PC-3 (cell line): Measurements from ENCODE around the gene LYZL1. TPM values are rescaled to one million over a fixed set of nuclear protein-coding genes. Genes with fewer than 3 reads are reported as not detected.
"Not testable (repeated sequence)": the region's sequence is repeated elsewhere in the genome, so short reads cannot be mapped to it uniquely, and the experiment has no call there.

Source experiments
- ATAC-seq: fragments of 200-7000 bp; cut with Tn5 transposase; 2 replicates; pipeline ENCODE4 v1.9.1; 2020; ENCODE audit warnings: mild to moderate bottlenecking, moderate library complexity
- BruUV-seq: library from RNA; stranded (reverse); fragments of 400-500 nt; replicated peaks from 2 replicates; lab custom pipeline; 2021; lab: Mats Ljungman, UMichigan
- CTCF ChIA-PET: fragments of 300-600 bp; sonication (Branson Sonifier 250); formaldehyde crosslinking; loops from one replicate; lab custom pipeline; 2022; ENCODE audit warnings: antibody characterized with exemption; lab: Charles Lee
- POLR2A ChIA-PET: fragments of 300-600 bp; sonication (Branson Sonifier 250); formaldehyde crosslinking; loops from one replicate; lab custom pipeline; 2022; ENCODE audit warnings: antibody characterized with exemption; ENCODE audit not compliant: unreplicated experiment; lab: Charles Lee
- DNase-seq: peaks from one replicate; pipeline ENCODE4 v3.0.0-alpha.2; 2015
- H2AFZ ChIP-seq: fragments of 300-600 bp; sonication (generic); 2 replicates; pipeline ENCODE4 v1.6.0; 2016; ENCODE audit warnings: antibody characterized with exemption, low read length
- H3F3A ChIP-seq: fragments of 300-600 bp; sonication (generic); one replicate; pipeline ENCODE4 v1.6.0; 2017; ENCODE audit warnings: antibody characterized with exemption, low read length, control low read depth, mild to moderate bottlenecking; ENCODE audit not compliant: unreplicated experiment
- H3K27ac ChIP-seq: fragments of 300-600 bp; sonication (generic); 2 replicates; pipeline ENCODE4 v1.5.1; 2016; ENCODE audit warnings: mild to moderate bottlenecking, low read length
- H3K27me3 ChIP-seq: fragments of 300-600 bp; sonication (generic); 2 replicates; pipeline ENCODE4 v1.6.1; 2016; ENCODE audit warnings: low read length, mixed read lengths
- H3K36me3 ChIP-seq: fragments of 300-600 bp; sonication (generic); 2 replicates; pipeline ENCODE4 v1.6.1; 2016; ENCODE audit warnings: low read depth, mixed run types, low read length, mixed read lengths
- H3K4me1 ChIP-seq: fragments of 300-600 bp; sonication (generic); 2 replicates; pipeline ENCODE4 v1.5.1; 2016; ENCODE audit warnings: low read length; ENCODE audit not compliant: insufficient read depth
- H3K4me2 ChIP-seq: fragments of 300-600 bp; sonication (generic); 2 replicates; pipeline ENCODE4 v1.6.0; 2016; ENCODE audit warnings: low read length
- H3K4me3 ChIP-seq: fragments of 300-600 bp; sonication (generic); 2 replicates; pipeline ENCODE4 v1.5.1; 2016; ENCODE audit warnings: mild to moderate bottlenecking, low read length, mixed read lengths
- H3K79me2 ChIP-seq: fragments of 300-600 bp; sonication (generic); 2 replicates; pipeline ENCODE4 v1.6.1; 2017; ENCODE audit warnings: low read length, mixed read lengths
- H3K9ac ChIP-seq: fragments of 300-600 bp; sonication (generic); 2 replicates; pipeline ENCODE4 v1.6.0; 2016; ENCODE audit warnings: mild to moderate bottlenecking, low read length
- H3K9me2 ChIP-seq: fragments of 300-600 bp; sonication (generic); replicated peaks from 2 replicates; pipeline ENCODE4 v1.6.1; 2016; ENCODE audit warnings: mixed run types, low read length, mixed read lengths
- H3K9me3 ChIP-seq: fragments of 300-600 bp; sonication (generic); 2 replicates; pipeline ENCODE4 v1.6.1; 2016; ENCODE audit warnings: low read length, mixed read lengths
- H4K20me1 ChIP-seq: fragments of 300-600 bp; sonication (generic); 2 replicates; pipeline ENCODE4 v1.6.1; 2016; ENCODE audit warnings: low read length, mixed read lengths
- CTCF ChIP-seq: fragments of 300-600 bp; sonication (generic); conservative IDR thresholded peaks from 2 replicates; pipeline ENCODE4 v1.5.1; 2017; ENCODE audit warnings: antibody characterized with exemption, low read depth, mild to moderate bottlenecking, low read length
- EZH2 ChIP-seq: fragments of 300-600 bp; sonication (generic); IDR thresholded peaks from one replicate; pipeline ENCODE4 v1.6.1; 2017; ENCODE audit warnings: antibody characterized with exemption, mild to moderate bottlenecking, low read length; ENCODE audit not compliant: unreplicated experiment
- EZH2phosphoT487 ChIP-seq: fragments of 300-600 bp; sonication (generic); IDR thresholded peaks from 2 replicates; pipeline ENCODE4 v1.6.1; 2018; ENCODE audit warnings: mild to moderate bottlenecking, antibody characterized with exemption, low read length, borderline replicate concordance
- intact Hi-C: fragments of 100-400 bp; cut with micrococcal nuclease; formaldehyde crosslinking; loops from 2 replicates; pipeline ENCODE4 v1.9.0; 2023
- total RNA-seq: library from RNA; depleted of rRNA; stranded (reverse); fragments of >200 nt; gene quantifications from 2 replicates; pipeline ENCODE4 v1.2.3, GENCODE V29; 2014

LYZL1 gene
- total RNA-seq, 1 experiment from 2014 or later = not detected

DNA sequence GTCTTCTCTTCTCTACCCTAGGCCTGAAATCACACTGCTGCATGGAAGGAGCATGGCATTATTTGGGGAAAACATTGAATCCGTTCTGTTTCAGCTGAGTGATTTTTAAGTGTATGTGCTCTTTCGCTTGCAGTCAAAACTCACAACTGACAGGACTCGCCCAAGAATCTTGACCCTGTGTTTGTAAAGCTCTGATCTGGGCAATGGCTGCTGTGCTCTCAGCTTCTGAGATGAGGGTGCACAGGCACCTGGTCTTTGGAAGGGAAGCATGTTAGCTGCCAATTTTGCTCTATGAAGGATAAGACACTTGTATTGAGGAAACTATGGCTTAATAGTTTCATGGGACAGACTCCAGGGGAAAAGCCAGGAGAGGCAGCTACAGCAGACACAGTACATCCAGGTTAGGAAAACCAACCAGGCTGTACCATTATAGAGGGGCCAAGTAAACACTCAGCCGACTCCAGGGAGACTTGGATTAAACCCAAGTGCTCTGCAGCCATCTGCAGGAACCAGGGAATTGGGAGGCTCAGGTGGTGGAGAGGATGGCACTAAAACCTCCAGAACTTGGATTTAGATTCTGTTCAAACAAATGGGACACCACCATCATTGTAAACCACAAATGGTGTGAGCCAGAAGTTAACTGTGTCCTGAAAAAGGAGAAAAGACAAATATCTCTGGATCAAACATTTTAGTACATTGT is 43.3 kb downstream of the LYZL1 start:
- no peaks in the 10 kb centered on the region for H4K20me1 ChIP-seq
- no peak overlapping the region for H3K4me2 ChIP-seq
- no peaks in the 10 kb centered on the region for H3K27me3 ChIP-seq
- no peak for TF ChIP-seq EZH2phosphoT487
- TF ChIP-seq CTCF = no peak
- TF ChIP-seq EZH2 = no peak
- H2AFZ ChIP-seq = no peak overlapping the region
- DNase-seq (no peak), ATAC-seq (no peak)
- ChIA-PET POLR2A (no interaction called here), CTCF (no interaction called here)
- no peaks in the 10 kb centered on the region for H3K9me3 ChIP-seq
- no peaks in the 10 kb centered on the region for H3K4me1 ChIP-seq
- intact Hi-C loops = no loop called here
- no peaks in the 10 kb centered on the region for H3F3A ChIP-seq
- H3K36me3 ChIP-seq = no peaks in the 10 kb centered on the region
- H3K9me2 ChIP-seq = no peaks in the 10 kb centered on the region
- H3K9ac ChIP-seq = no peak overlapping the region
- H3K4me3 ChIP-seq = no peak overlapping the region
- H3K27ac ChIP-seq = no peak overlapping the region
- H3K79me2 ChIP-seq = no peaks in the 10 kb centered on the region
- BruUV-seq = no TSS peak

- CTCF ChIA-PET = no interaction called here
- no peaks in the 10 kb centered on the region for H3K9me2 ChIP-seq
- H3K9ac ChIP-seq = no peak overlapping the region
- POLR2A ChIA-PET = no interaction called here
- H3K4me1 ChIP-seq = no peaks in the 10 kb centered on the region
- H3K27me3 ChIP-seq = no peaks in the 10 kb centered on the region
- H3K27ac ChIP-seq = no peak overlapping the region
- no peaks in the 10 kb centered on the region for H3F3A ChIP-seq
- no peaks in the 10 kb centered on the region for H4K20me1 ChIP-seq
- H3K79me2 ChIP-seq = no peaks in the 10 kb centered on the region
- no peak for DNase-seq
- TF ChIP-seq EZH2 = no peak
- TF ChIP-seq EZH2phosphoT487 = no peak
- TF ChIP-seq CTCF = no peak
- intact Hi-C loops = no loop called here
- H3K9me3 ChIP-seq = no peaks in the 10 kb centered on the region
- no peaks in the 10 kb centered on the region for H3K36me3 ChIP-seq
- no peak overlapping the region for H3K4me2 ChIP-seq
- H2AFZ ChIP-seq = no peak overlapping the region
- BruUV-seq = no TSS peak
- no peak overlapping the region for H3K4me3 ChIP-seq
- no peak for ATAC-seq
These were observed 43.9 kb downstream of the LYZL1 start for GRCh38 chr10:29332761-29333148.

DNA sequence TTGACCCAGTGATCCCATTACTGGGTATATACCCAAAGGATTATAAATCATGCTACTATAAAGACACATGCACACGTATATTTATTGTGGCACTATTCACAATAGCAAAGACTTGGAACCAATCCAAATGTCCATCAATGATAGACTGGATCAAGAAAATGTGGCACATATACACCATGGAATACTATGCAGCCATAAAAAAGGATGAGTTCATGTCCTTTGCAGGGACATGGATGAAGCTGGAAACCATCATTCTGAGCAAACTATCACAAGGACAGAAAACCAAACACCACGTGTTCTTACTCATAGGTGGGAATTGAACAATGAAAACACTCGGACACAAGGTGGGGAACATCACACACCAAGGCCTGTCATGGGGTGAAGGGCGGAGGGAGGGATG is 48.7 kb downstream of the LYZL1 start:
- BruUV-seq, H3K27me3 ChIP-seq, H3K9ac ChIP-seq, H3F3A ChIP-seq, H3K4me3 ChIP-seq, ATAC-seq, H4K20me1 ChIP-seq, intact Hi-C loops, H2AFZ ChIP-seq, H3K4me2 ChIP-seq, DNase-seq, H3K4me1 ChIP-seq, POLR2A ChIA-PET, H3K27ac ChIP-seq, CTCF ChIA-PET, H3K9me3 ChIP-seq, H3K36me3 ChIP-seq, H3K79me2 ChIP-seq, H3K9me2 ChIP-seq: not testable (repeated sequence)
